ENCODE results near the gene THAP8. TPM values are rescaled to one million over a fixed set of nuclear protein-coding genes. Genes with fewer than 3 reads are reported as not detected.

The THAP8 gene
- total and polyA plus RNA-seq, 2 of the 8 experiments (the other 6 are each of a cell fraction or from before 2014, with no cell fraction given): 6.0 to 11.1 TPM

DNA sequence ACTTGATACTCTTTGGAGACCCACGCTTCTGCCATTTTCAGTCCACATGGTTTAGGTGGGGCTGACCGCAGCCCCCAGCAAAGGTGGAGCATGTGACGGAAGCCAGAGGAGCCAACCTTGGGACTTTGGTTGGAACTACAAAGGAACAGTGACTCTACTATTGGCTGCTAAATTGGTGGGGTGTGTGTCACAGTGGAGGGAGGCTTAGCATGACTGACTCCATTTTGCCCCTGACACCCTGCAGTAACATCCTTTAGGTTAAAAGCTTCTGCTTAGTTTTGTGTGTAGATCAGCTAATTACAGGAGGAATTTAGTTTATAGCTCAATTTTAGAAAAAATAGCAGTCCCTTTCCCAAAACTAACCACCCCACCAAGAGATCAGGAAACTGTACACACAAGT lies 52.5 kb downstream of the THAP8 start:
- peaks cover 1% of the 10 kb centered on the region; the same call in 1 of the 2 replicates for H3K79me1 ChIP-seq (ENCODE audit: low read depth, low read length)
- no peak overlapping the region for H4K91ac ChIP-seq (replicated peaks; ENCODE audit: insufficient read length, low read length)
- H3K56ac ChIP-seq (replicated peaks; ENCODE audit: insufficient read length, low read depth, low read length): no peak overlapping the region
- H3K27ac ChIP-seq (ENCODE audit: low read depth, low read length): no peak overlapping the region
- H4K8ac ChIP-seq (ENCODE audit: extremely low read depth, insufficient read depth, low read length): no peak overlapping the region
- H3K79me2 ChIP-seq (ENCODE audit: control insufficient read depth in 1 of 2, insufficient read depth in 2 of 2, low read length in 2 of 2): peaks cover 0 to 2% of the 10 kb centered on the region in 2 experiments; a peak in 1 of 4 replicates
- H2BK15ac ChIP-seq (ENCODE audit: low read length): no peak overlapping the region
- peaks cover 2 to 10% of the 10 kb centered on the region in 2 experiments for H4K20me1 ChIP-seq (replicated peaks in 1 of 2; ENCODE audit: control insufficient read depth in 1 of 2, insufficient read depth in 2 of 2, low read length in 2 of 2)
- H3K23ac ChIP-seq (ENCODE audit: insufficient read length): no peak overlapping the region
- ChIA-PET CTCF (ENCODE audit: partially characterized antibody) (interaction anchor here (1.3 to 1.5 kb wide), 2 partner anchors 8 to 11 kb away, joined by 3 to 6 read pairs; no protein-coding TSS in a partner anchor), POLR2A (ENCODE audit: partially characterized antibody) (interaction anchor here (1.3 kb wide), 1 partner anchor 11 kb away, joined by 4 read pairs; no protein-coding TSS in a partner anchor)
- no peaks in the 10 kb centered on the region for H3K4me1 ChIP-seq (replicated peaks in 1 of 4; ENCODE audit: control insufficient read depth in 3 of 4, insufficient read depth in 4 of 4, low read length in 3 of 4)
- H3K4me2 ChIP-seq (ENCODE audit: insufficient read depth in 1 of 2, low read depth in 2 of 2, low read length in 2 of 2): no peak overlapping the region
- no peak overlapping the region; a peak in 2 of 7 replicates for H3K9ac ChIP-seq (replicated peaks in 1 of 4; ENCODE audit: extremely low read depth in 1 of 4, low read depth in 3 of 4, low read length in 3 of 4)
- H2AK5ac ChIP-seq (ENCODE audit: low read depth, low read length): no peak overlapping the region
- no peaks in the 10 kb centered on the region for H3K9me3 ChIP-seq (ENCODE audit: insufficient read depth in 2 of 2, low read depth in 1 of 2, low read length in 1 of 2)
- no peak overlapping the region for H4K5ac ChIP-seq (ENCODE audit: insufficient read length, low read depth, low read length)
- H3K18ac ChIP-seq (ENCODE audit: extremely low read depth, low read length): no peak overlapping the region
- H3K23me2 ChIP-seq (ENCODE audit: low read depth, low read length): no peaks in the 10 kb centered on the region
- H3K14ac ChIP-seq (ENCODE audit: insufficient read length): no peak overlapping the region
- no peak overlapping the region for H2BK120ac ChIP-seq (replicated peaks; ENCODE audit: low read depth, low read length)
- no peak for FAIRE-seq
- no peak overlapping the region for H3K4ac ChIP-seq (replicated peaks; ENCODE audit: insufficient read length, low read depth, low read length)
- no peak overlapping the region for H2BK5ac ChIP-seq (ENCODE audit: low read depth, low read length)
- H3K4me3 ChIP-seq (ENCODE audit: extremely low read depth in 1 of 4, insufficient read depth in 2 of 4, low read depth in 3 of 4, low read length in 4 of 4): no peak overlapping the region
- H2AFZ ChIP-seq (ENCODE audit: low read length): no peak overlapping the region
- H3K27me3 ChIP-seq (replicated peaks in 1 of 4; ENCODE audit: control insufficient read depth in 3 of 4, extremely low read depth in 1 of 4, insufficient read depth in 3 of 4, low read length in 3 of 4): no peaks in the 10 kb centered on the region
- 90% methylated on average over 3 of the region's 3 CpGs; no CpG with 5 or more reads in 1 of the 2 experiments for WGBS, 2 experiments (ENCODE audit: extremely low coverage in 1 of 2, insufficient coverage in 1 of 2, insufficient read length in 1 of 2, insufficient replicate concordance in 2 of 2, low coverage in 1 of 2, low lambda C conversion rate in 2 of 2, missing lambda C conversion rate in 1 of 2)
- no peak overlapping the region for H2BK12ac ChIP-seq (ENCODE audit: low read depth, low read length)
- DNase-seq (ENCODE audit: low read depth in 1 of 2, low spot score in 2 of 2): no peak
- H2BK20ac ChIP-seq (ENCODE audit: low read length): no peak overlapping the region
- H3K36me3 ChIP-seq (ENCODE audit: control insufficient read depth in 2 of 4, insufficient read depth in 4 of 4, low read length in 3 of 4): peaks cover 0 to 12% (median 2%) of the 10 kb centered on the region in 4 experiments; a peak in 5 of 8 replicates
- no peak for TF ChIP-seq EP300 (IDR thresholded peaks at IDR 0.05; ENCODE audit: borderline replicate concordance in 1 of 2, low read depth in 2 of 2, low read length in 2 of 2)
- no peak for TF ChIP-seq CBX8 (IDR thresholded peaks at IDR 0.05; ENCODE audit: borderline replicate concordance, low read depth, low read length)
- no peak for TF ChIP-seq JUN (IDR thresholded peaks at IDR 0.05; ENCODE audit: low read depth, low read length)
- no peak for TF ChIP-seq CBX5 (IDR thresholded peaks at IDR 0.05; ENCODE audit: low read depth, low read length)
- TF ChIP-seq SP4 (IDR thresholded peaks at IDR 0.05; ENCODE audit: low read length): no peak
- TF ChIP-seq TCF12 (IDR thresholded peaks at IDR 0.05; ENCODE audit: low read depth, low read length): no peak

Measured in H1 (cell line).